Hepatocyte (in vitro differentiated cells): ENCODE measurements around the gene SLC5A6.

Experiments
- EZH2 ChIP-seq: fragments of 200-600 bp; sonication (generic); IDR thresholded peaks from 2 replicates; pipeline ENCODE4 v1.6.1; 2016; ENCODE audit warnings: antibody characterized with exemption, mild to moderate bottlenecking, borderline replicate concordance
- EZH2phosphoT487 ChIP-seq: fragments of 200-600 bp; sonication (generic); IDR thresholded peaks from one replicate; pipeline ENCODE4 v1.6.1; 2018; ENCODE audit warnings: antibody characterized with exemption, mild to moderate bottlenecking, low read depth, moderate library complexity; ENCODE audit not compliant: unreplicated experiment, severe bottlenecking
- TF ChIP-seq, protein P1 (sequence below): fragments of 200-600 bp; sonication (generic); IDR thresholded peaks from 2 replicates; pipeline ENCODE4 v1.5.1; 2016; ENCODE audit warnings: antibody characterized with exemption, mild to moderate bottlenecking; ENCODE audit not compliant: poor library complexity

DNA sequence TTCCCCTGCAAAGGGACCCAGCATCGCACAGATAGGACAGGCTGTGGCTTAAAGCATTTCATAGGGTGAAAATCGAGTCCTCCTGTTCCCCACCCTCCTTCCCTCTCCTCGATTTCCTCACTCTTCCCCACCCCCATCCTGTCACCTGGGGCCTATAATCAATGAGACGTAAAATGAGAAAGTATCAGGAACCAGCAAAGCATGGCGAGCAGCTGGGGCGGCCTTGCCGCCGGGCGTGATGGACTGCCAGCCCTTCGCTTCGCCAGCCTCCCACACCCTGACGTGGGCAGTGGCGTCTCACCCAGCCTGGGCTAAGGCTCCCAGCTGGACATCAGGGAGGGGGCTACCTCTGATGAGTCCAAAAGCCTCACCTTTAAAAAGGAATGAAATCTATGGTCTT lies 39.7 kb upstream of the SLC5A6 start:
- TF ChIP-seq EZH2 (no peak), EZH2phosphoT487 (no peak)
- TF ChIP-seq, protein P1, sequence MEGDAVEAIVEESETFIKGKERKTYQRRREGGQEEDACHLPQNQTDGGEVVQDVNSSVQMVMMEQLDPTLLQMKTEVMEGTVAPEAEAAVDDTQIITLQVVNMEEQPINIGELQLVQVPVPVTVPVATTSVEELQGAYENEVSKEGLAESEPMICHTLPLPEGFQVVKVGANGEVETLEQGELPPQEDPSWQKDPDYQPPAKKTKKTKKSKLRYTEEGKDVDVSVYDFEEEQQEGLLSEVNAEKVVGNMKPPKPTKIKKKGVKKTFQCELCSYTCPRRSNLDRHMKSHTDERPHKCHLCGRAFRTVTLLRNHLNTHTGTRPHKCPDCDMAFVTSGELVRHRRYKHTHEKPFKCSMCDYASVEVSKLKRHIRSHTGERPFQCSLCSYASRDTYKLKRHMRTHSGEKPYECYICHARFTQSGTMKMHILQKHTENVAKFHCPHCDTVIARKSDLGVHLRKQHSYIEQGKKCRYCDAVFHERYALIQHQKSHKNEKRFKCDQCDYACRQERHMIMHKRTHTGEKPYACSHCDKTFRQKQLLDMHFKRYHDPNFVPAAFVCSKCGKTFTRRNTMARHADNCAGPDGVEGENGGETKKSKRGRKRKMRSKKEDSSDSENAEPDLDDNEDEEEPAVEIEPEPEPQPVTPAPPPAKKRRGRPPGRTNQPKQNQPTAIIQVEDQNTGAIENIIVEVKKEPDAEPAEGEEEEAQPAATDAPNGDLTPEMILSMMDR: no peak
